Cardiac fibroblast (primary cell): ENCODE results near the gene EPHB6.

Experiments
- DNase-seq, 2 donors: peaks; one replicate each; pipeline versions ENCODE4 v3.0.0 to v3.0.0-alpha.2; 2010; ENCODE audit warnings: low read depth in 2 of 2
- H3K4me3 ChIP-seq, 2 donors: replicated peaks in 1 of 2; 1 replicate in 1 of 2; 2 replicates in 1 of 2; pipeline ENCODE4 v1.5.1; 2011; ENCODE audit warnings: low read depth in 2 of 2, low read length in 2 of 2, mild to moderate bottlenecking in 2 of 2, moderate library complexity in 1 of 2
- TF ChIP-seq, protein P1 (sequence below): IDR thresholded peaks from one replicate; pipeline ENCODE4 v1.5.1; 2011; ENCODE audit warnings: low read depth, mild to moderate bottlenecking, low read length, inconsistent platforms

Gene EPHB6

DNA sequence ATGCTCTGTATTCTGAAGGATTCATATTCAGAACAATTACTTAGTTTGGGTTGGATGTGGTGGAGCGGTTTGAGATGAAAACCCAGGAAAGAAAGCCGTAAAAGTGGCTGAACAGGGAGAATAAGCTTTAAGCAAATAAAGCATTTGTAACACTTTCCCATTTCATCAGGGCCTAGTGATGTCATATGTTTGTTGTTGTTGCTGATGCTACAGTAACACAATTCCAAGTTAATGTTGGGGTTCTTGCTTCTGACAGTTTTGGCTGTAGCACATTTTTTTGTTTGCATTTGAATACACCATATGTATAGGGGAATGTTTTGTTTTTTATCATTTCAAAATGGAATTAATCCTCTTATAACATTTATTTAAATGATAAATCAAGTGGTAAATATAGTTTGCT lies 40.4 kb upstream of the EPHB6 start:
- H3K4me3 ChIP-seq, result no peak overlapping the region
- TF ChIP-seq, protein P1, sequence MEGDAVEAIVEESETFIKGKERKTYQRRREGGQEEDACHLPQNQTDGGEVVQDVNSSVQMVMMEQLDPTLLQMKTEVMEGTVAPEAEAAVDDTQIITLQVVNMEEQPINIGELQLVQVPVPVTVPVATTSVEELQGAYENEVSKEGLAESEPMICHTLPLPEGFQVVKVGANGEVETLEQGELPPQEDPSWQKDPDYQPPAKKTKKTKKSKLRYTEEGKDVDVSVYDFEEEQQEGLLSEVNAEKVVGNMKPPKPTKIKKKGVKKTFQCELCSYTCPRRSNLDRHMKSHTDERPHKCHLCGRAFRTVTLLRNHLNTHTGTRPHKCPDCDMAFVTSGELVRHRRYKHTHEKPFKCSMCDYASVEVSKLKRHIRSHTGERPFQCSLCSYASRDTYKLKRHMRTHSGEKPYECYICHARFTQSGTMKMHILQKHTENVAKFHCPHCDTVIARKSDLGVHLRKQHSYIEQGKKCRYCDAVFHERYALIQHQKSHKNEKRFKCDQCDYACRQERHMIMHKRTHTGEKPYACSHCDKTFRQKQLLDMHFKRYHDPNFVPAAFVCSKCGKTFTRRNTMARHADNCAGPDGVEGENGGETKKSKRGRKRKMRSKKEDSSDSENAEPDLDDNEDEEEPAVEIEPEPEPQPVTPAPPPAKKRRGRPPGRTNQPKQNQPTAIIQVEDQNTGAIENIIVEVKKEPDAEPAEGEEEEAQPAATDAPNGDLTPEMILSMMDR, result no peak
- no peak for DNase-seq

DNA sequence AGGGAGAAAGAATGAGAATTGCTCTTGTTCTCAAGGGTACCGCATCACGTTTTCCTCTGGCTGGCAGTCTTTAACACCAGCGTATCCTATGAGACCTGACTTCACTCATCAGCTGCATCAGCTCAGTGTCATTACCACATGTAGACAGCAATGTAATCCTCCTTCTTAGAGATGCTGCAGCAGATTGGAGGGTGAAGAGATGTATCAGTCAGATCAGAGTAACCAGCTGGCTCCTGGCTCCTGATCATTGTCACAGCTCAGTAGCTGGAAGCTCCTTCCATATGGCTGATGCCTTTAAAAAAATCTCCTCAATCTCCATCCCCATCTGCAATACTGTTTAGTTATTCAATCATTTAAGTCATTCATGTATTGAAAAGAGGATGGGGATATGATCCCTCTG lies 39.7 kb upstream of the EPHB6 start:
- no peak for DNase-seq
- H3K4me3 ChIP-seq, result no peak overlapping the region
- TF ChIP-seq, protein P1, result no peak

DNA sequence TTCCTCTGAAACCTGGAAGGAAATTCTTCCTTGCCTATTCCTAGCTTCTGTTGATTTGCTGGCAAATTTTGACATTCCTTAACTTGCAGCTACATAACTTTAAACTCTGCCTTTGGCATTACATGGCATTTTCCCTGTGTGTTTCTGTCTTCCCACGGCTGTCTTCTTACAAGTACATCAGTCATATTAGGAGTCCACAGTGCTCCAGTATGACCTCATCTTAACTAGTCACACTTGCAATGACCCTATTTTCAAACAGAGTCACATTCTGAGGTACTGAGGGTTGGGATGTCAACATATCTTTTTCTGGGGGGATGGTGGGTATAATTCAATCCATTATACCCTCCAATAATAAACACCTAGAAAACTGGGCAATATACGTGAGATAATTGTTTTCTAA lies 37.4 kb upstream of the EPHB6 start:
- TF ChIP-seq, protein P1, result no peak
- no peak for DNase-seq
- no peak overlapping the region for H3K4me3 ChIP-seq

DNA sequence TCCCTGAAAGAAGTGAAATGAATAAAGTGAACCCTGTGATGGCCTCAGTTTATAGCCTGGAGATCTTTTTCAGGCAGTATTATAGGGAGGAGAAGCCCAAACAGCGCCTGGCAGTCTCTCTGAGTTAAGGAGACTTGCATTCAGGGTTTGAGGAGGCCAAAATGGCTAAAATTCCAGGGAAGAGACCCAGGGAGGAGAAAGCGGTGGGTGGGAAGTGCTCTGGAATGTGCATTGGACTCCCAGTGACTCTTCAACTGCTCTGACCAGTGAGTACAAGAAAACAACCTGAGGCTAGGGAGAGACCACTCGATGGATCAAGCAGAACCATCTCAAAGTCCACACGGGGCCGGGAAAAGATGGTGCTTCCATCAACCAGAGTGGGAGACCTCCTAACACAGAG lies 35.3 kb upstream of the EPHB6 start:
- DNase-seq, result no peak
- TF ChIP-seq, protein P1, result no peak
- H3K4me3 ChIP-seq, result no peak overlapping the region

DNA sequence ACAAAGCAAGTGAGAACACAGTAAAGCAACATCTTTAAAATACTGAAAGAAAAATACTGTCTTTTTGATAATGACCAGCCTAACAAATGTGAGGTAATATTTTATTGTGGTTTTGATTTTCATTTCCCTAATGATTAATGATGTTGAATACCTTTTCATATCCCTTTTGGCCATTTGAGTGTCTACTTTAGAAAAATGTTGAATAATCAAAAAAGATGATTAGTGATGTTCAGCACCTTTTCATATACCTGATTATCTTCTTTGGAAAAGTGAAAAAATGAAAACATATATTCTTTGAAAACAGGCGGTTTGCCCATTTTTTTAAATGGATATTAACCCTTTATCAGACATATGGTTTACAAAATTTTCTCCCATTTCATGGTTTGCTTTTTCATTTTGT lies 32.2 kb upstream of the EPHB6 start:
- no peak for DNase-seq
- TF ChIP-seq, protein P1, result no peak

DNA sequence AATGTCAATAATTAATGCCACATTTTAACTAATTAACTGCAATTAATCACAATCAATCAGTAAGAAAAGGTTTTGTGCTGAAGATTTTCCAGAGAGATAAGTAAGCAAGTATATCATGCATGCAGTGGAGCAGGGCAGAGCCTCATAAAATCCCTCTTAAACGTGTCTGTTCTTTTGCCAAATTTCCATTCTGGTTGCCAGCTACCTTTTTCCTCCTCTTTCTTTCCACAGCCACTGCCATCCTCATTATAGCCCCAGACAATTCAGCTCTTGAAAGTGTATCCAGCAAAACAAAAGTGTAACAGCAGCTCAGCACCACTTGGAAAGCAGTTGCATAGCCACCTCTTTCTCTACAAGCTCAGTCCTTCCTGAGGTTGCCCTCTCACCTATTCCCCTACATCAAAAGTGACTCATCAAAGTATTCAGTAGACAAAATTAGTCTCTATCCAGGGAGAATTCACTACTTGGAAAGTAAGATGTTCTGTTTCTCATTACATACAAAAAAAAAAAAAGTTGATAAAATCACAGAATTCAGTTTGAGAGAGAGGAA lies 26.9 kb upstream of the EPHB6 start:
- no peak for DNase-seq
- TF ChIP-seq, protein P1, result no peak
- no peak overlapping the region for H3K4me3 ChIP-seq

More for the DNA sequence above, 32.2 kb upstream of the EPHB6 start:
- no peak overlapping the region for H3K4me3 ChIP-seq

DNA sequence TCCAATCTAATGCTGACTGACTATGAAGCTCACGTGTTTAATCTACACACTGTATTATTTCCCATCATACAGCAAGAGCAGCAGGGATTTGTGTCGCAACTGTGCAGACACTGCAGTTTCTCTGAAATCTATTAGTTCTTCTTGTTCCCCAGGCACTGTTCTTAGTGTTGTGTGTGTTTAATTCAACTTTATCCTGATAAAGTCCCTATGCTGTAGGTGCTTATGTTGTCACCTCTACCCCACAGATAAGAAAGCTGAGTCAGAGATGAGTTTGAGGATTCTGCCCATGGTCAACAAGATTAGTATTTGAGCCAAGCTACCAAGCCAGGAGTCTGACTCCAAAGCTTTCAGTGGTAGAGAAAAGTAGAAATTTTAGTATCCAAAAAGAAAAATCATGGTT lies 22.5 kb upstream of the EPHB6 start:
- peak; percentile 9 to 26 for DNase-seq
- TF ChIP-seq, protein P1, result no peak

More for the DNA sequence above, 22.5 kb upstream of the EPHB6 start:
- H3K4me3 ChIP-seq, result no peak overlapping the region
